IMR-90 (cell line): ENCODE measurements around the gene PROM2. TPM values are rescaled to one million over a fixed set of nuclear protein-coding genes. Genes with fewer than 3 reads are reported as not detected.

Source experiments
- ATAC-seq: fragments of 200-7000 bp; cut with Tn5 transposase; 2 replicates; pipeline ENCODE4 v1.9.1; 2020; ENCODE audit warnings: low read depth, mild to moderate bottlenecking, moderate library complexity
- BruUV-seq: library from RNA; stranded (reverse); fragments of 400-500 nt; replicated peaks from 2 replicates; lab custom pipeline; 2021; lab: Mats Ljungman, UMichigan
- CTCF ChIA-PET: fragments of 300-600 bp; formaldehyde crosslinking; extraction: SDS; loops from one replicate; lab custom pipeline; 2021; ENCODE audit warnings: antibody characterized with exemption; lab: Yijun Ruan, JAX
- POLR2A ChIA-PET: fragments of 300-600 bp; sonication (Branson Sonifier 250); formaldehyde crosslinking; loops from one replicate; lab custom pipeline; 2022; ENCODE audit warnings: antibody characterized with exemption; ENCODE audit not compliant: unreplicated experiment; lab: Charles Lee
- DNase-seq: peaks from one replicate; pipeline ENCODE4 v3.0.0; 2013
- H2AFZ ChIP-seq: replicated peaks from 2 replicates; pipeline ENCODE3; 2013; ENCODE audit warnings: low read length, mild to moderate bottlenecking; ENCODE audit not compliant: poor library complexity
- H2AK5ac ChIP-seq: 2 replicates; pipeline ENCODE4 v1.6.1; 2013; ENCODE audit warnings: low read depth, low read length, inconsistent platforms
- H2AK9ac ChIP-seq: replicated peaks from 2 replicates; pipeline ENCODE3; 2013; ENCODE audit warnings: mild to moderate bottlenecking, low read depth, low read length, moderate library complexity; ENCODE audit not compliant: poor library complexity
- H2BK120ac ChIP-seq: 2 replicates; pipeline ENCODE4 v1.6.1; 2013; ENCODE audit warnings: low read depth, low read length, inconsistent platforms
- H2BK15ac ChIP-seq: 3 replicates; pipeline ENCODE4 v1.6.1; 2013; ENCODE audit warnings: low read depth, low read length, inconsistent platforms
- H2BK20ac ChIP-seq: 2 replicates; pipeline ENCODE4 v1.6.1; 2013; ENCODE audit warnings: low read depth, mild to moderate bottlenecking, inconsistent platforms, low read length, moderate library complexity
- H2BK5ac ChIP-seq: 2 replicates; pipeline ENCODE4 v1.6.1; 2013; ENCODE audit warnings: mild to moderate bottlenecking, low read depth, low read length, inconsistent platforms; ENCODE audit not compliant: poor library complexity, severe bottlenecking
- H3K14ac ChIP-seq: replicated peaks from 2 replicates; pipeline ENCODE4 v1.6.1; 2013; ENCODE audit warnings: low read depth, low read length, inconsistent platforms
- H3K18ac ChIP-seq: 2 replicates; pipeline ENCODE4 v1.6.1; 2013; ENCODE audit warnings: low read depth, low read length, control low read depth
- H3K23ac ChIP-seq: 2 replicates; pipeline ENCODE4 v1.6.1; 2013; ENCODE audit warnings: low read depth, low read length, inconsistent platforms
- H3K27ac ChIP-seq: 2 replicates; pipeline ENCODE4 v1.5.1; 2013; ENCODE audit warnings: mild to moderate bottlenecking, control low read depth, low read length; ENCODE audit not compliant: insufficient read depth
- H3K27me3 ChIP-seq: 2 replicates; pipeline ENCODE4 v1.6.1; 2013; ENCODE audit warnings: low read length; ENCODE audit not compliant: control insufficient read depth, insufficient read depth
- H3K36me3 ChIP-seq: 2 replicates; pipeline ENCODE4 v1.6.1; 2013; ENCODE audit warnings: low read length, mixed read lengths; ENCODE audit not compliant: control insufficient read depth, insufficient read depth
- H3K4ac ChIP-seq: 2 replicates; pipeline ENCODE4 v1.6.1; 2013; ENCODE audit warnings: low read depth, low read length, inconsistent platforms
- H3K4me1 ChIP-seq: 2 replicates; pipeline ENCODE4 v1.6.1; 2013; ENCODE audit warnings: low read length, mixed read lengths; ENCODE audit not compliant: control insufficient read depth, insufficient read depth
- H3K4me2 ChIP-seq: 2 replicates; pipeline ENCODE4 v1.6.1; 2013; ENCODE audit warnings: low read depth, mild to moderate bottlenecking, control low read depth, low read length, moderate library complexity
- H3K4me3 ChIP-seq: 2 replicates; pipeline ENCODE4 v1.5.1; 2013; ENCODE audit warnings: low read depth, mild to moderate bottlenecking, control low read depth, low read length, moderate library complexity; ENCODE audit not compliant: insufficient read depth
- H3K56ac ChIP-seq: 2 replicates; pipeline ENCODE4 v1.6.1; 2013; ENCODE audit warnings: low read length, inconsistent platforms; ENCODE audit not compliant: insufficient read depth; ENCODE audit errors: extremely low read depth
- H3K79me1 ChIP-seq, 2 experiments: 2 replicates each; pipeline ENCODE4 v1.6.1; 2013; ENCODE audit warnings: low read length in 2 of 2, inconsistent platforms in 1 of 2, low read depth in 1 of 2
- H3K9ac ChIP-seq: 2 replicates; pipeline ENCODE4 v1.6.1; 2013; ENCODE audit warnings: low read depth, low read length, control low read depth
- H3K9me1 ChIP-seq: 2 replicates; pipeline ENCODE4 v1.6.1; 2013; ENCODE audit warnings: low read length, inconsistent platforms; ENCODE audit not compliant: insufficient read depth
- H3K9me3 ChIP-seq: 2 replicates; pipeline ENCODE4 v1.6.1; 2013; ENCODE audit warnings: low read length; ENCODE audit not compliant: control insufficient read depth, insufficient read depth
- H4K20me1 ChIP-seq: 2 replicates; pipeline ENCODE4 v1.6.1; 2013; ENCODE audit warnings: low read length, inconsistent platforms; ENCODE audit not compliant: insufficient read depth
- H4K5ac ChIP-seq: 2 replicates; pipeline ENCODE4 v1.6.1; 2013; ENCODE audit warnings: mild to moderate bottlenecking, low read depth, low read length, control low read depth
- H4K8ac ChIP-seq, 2 experiments: 2 replicates each; pipeline ENCODE4 v1.6.1; 2013; ENCODE audit warnings: low read depth in 2 of 2, low read length in 2 of 2, control low read depth in 1 of 2, inconsistent platforms in 1 of 2
- H4K91ac ChIP-seq: 2 replicates; pipeline ENCODE4 v1.6.1; 2013; ENCODE audit warnings: low read depth, low read length, inconsistent platforms; ENCODE audit not compliant: insufficient read depth
- MXI1 ChIP-seq: IDR thresholded peaks from 2 replicates; pipeline ENCODE4 v1.6.1; 2012; ENCODE audit warnings: low read depth, mild to moderate bottlenecking, low read length, moderate library complexity, borderline replicate concordance
- WGBS, 2 experiments: methylation state at CpG; one replicate each; pipeline versions ENCODE4 v1.1.5 to v1.1.7; 2013; ENCODE audit warnings: missing lambda C conversion rate in 2 of 2; ENCODE audit not compliant: insufficient read length in 1 of 2; ENCODE audit errors: extremely low coverage in 2 of 2; 5-methylcytosine and 5-hydroxymethylcytosine counted together
- dilution Hi-C: fragments of 300-500 bp; cut with HindIII; formaldehyde crosslinking; loops from one replicate; pipeline ENCODE4 v1.14.3; 2018; ENCODE audit warnings: low sequenced_read_pairs; ENCODE audit not compliant: unreplicated experiment
- in situ Hi-C: fragments of 300-500 bp; cut with MboI; formaldehyde crosslinking; loops from 3 replicates; pipeline ENCODE4 v1.14.3; 2019; ENCODE audit warnings: low sequenced_read_pairs, inconsistent platforms, mixed read lengths
- intact Hi-C: fragments of 100-400 bp; cut with micrococcal nuclease; formaldehyde crosslinking; loops from 2 replicates; pipeline ENCODE4 v1.10.0; 2022
- polyA plus RNA-seq, 3 experiments: library from polyadenylated mRNA; depleted of rRNA; stranded (reverse); fragments of >200 nt; gene quantifications; 2 replicates each; pipeline ENCODE4 v1.2.3, GENCODE V29; 2012; ENCODE audit warnings: low replicate concordance in 1 of 3
- total RNA-seq: library from RNA; depleted of rRNA; stranded (reverse); fragments of >200 nt; gene quantifications from 2 replicates; pipeline ENCODE4 v1.2.3, GENCODE V29; 2012
- TF ChIP-seq, protein P1 (sequence below): fragments of 150-350 bp; IDR thresholded peaks from 2 replicates; pipeline ENCODE4 v1.6.1; 2017; ENCODE audit warnings: mild to moderate bottlenecking, antibody characterized with exemption, low read length, low read depth

The PROM2 gene
- total and polyA plus RNA-seq, 2 of the 4 experiments (the other 2 are of a cell fraction) = 0.26 TPM; not detected in 1

DNA sequence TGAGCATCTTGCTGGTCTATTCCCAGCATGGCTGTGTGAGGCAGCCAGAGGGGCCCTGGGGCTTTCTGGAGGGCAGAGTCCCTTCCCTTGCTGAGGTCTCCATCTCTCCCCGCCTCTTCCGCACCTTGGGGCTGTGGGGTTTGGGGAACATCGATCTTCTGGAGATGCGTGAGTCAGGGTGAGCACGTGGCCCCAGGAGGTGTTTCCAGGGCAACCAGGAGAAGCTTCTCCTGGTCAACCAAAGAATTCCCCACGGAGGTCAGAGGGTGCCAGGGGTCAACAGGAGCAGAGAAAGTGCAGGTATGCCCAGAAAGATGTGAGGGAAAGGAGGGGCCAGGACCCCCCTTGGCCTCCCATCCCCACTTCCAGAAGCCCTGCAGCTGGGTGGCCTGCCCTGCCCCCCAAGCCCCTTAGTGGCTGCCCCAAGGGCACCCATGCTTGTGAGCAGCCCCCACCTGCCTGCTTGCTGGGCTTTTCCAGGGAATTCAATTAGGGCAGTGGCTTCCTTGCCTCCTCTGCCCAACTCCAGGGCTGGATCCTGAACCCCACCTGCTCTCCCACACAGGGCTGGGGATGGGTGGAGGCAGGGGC is 2.8 kb upstream of the PROM2 start:
- H2AK5ac ChIP-seq = no peak overlapping the region
- H4K5ac ChIP-seq = no peak overlapping the region
- H4K20me1 ChIP-seq = no peaks in the 10 kb centered on the region
- dilution Hi-C loops = no loop called here
- no peak overlapping the region for H3K4ac ChIP-seq
- no peaks in the 10 kb centered on the region for H3K79me1 ChIP-seq
- H3K36me3 ChIP-seq = no peaks in the 10 kb centered on the region
- in situ Hi-C loops = no loop called here
- no peak overlapping the region for H3K23ac ChIP-seq
- no peaks in the 10 kb centered on the region for H3K9me1 ChIP-seq
- peaks cover 2% of the 10 kb centered on the region; the same call in 1 of the 2 replicates for H3K27me3 ChIP-seq
- DNase-seq (no peak), ATAC-seq (no peak)
- H2BK15ac ChIP-seq = no peak overlapping the region
- no peak overlapping the region for H3K18ac ChIP-seq
- H4K91ac ChIP-seq = no peak overlapping the region
- BruUV-seq = no TSS peak
- H2BK120ac ChIP-seq = no peak overlapping the region
- intact Hi-C loops = no loop called here
- H2AK9ac ChIP-seq = no peak overlapping the region
- no peak overlapping the region for H3K9ac ChIP-seq
- no peak overlapping the region for H3K27ac ChIP-seq
- H3K56ac ChIP-seq = no peak overlapping the region
- no peak overlapping the region for H3K4me3 ChIP-seq
- no peak for TF ChIP-seq MXI1
- TF ChIP-seq, protein P1, sequence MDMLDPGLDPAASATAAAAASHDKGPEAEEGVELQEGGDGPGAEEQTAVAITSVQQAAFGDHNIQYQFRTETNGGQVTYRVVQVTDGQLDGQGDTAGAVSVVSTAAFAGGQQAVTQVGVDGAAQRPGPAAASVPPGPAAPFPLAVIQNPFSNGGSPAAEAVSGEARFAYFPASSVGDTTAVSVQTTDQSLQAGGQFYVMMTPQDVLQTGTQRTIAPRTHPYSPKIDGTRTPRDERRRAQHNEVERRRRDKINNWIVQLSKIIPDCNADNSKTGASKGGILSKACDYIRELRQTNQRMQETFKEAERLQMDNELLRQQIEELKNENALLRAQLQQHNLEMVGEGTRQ = 0 out of 2 replicates have a peak, but pooled peaks have one; percentile 17
- H3K4me1 ChIP-seq = no peaks in the 10 kb centered on the region
- H3K4me2 ChIP-seq = no peak overlapping the region
- WGBS, 2 experiments = no CpG with 5 or more reads among the region's 6 CpGs
- ChIA-PET CTCF (no interaction called here), POLR2A (no interaction called here)
- H3K9me3 ChIP-seq = 0 out of 2 replicates have a peak, but pooled peaks cover 2% of the 10 kb centered on the region
- no peak overlapping the region for H2AFZ ChIP-seq
- H3K14ac ChIP-seq = no peak overlapping the region
- H2BK20ac ChIP-seq = no peak overlapping the region
- H4K8ac ChIP-seq = no peak overlapping the region
- H2BK5ac ChIP-seq = no peak overlapping the region
